OCI-LY7 (cell line): ENCODE data around the gene ZNF668. TPM values are rescaled to one million over a fixed set of nuclear protein-coding genes. Genes with fewer than 3 reads are reported as not detected.

ENCODE experiments used
- BruUV-seq: library from RNA; stranded (reverse); fragments of 400-500 nt; replicated peaks from 2 replicates; lab custom pipeline; 2021; lab: Mats Ljungman, UMichigan
- CTCF ChIA-PET: fragments of 300-600 bp; sonication (Branson Sonifier 250); formaldehyde crosslinking; loops from one replicate; lab custom pipeline; 2022; ENCODE audit warnings: antibody characterized with exemption; ENCODE audit not compliant: unreplicated experiment; lab: Charles Lee
- POLR2A ChIA-PET: fragments of 300-600 bp; sonication (Branson Sonifier 250); formaldehyde crosslinking; loops from one replicate; lab custom pipeline; 2022; ENCODE audit warnings: antibody characterized with exemption; lab: Charles Lee
- DNase-seq: peaks from one replicate; pipeline ENCODE4 v3.0.0-alpha.2; 2015; ENCODE audit warnings: low spot score
- H2AFZ ChIP-seq: fragments of 200-600 bp; sonication (generic), shearing (Covaris generic); 2 replicates; pipeline ENCODE4 v1.6.1; 2014; ENCODE audit warnings: mild to moderate bottlenecking, antibody characterized with exemption, low read length, moderate library complexity
- H3K27ac ChIP-seq: fragments of 200-600 bp; sonication (generic); 2 replicates; pipeline ENCODE4 v1.5.1; 2014; ENCODE audit warnings: mixed run types, low read depth, mild to moderate bottlenecking, moderate library complexity, low read length, inconsistent platforms; ENCODE audit not compliant: poor library complexity, severe bottlenecking
- H3K36me3 ChIP-seq: fragments of 200-600 bp; sonication (generic); 2 replicates; pipeline ENCODE4 v1.6.1; 2014; ENCODE audit warnings: mild to moderate bottlenecking, antibody characterized with exemption, low read length, moderate library complexity, mixed read lengths; ENCODE audit not compliant: insufficient read depth
- H3K4me1 ChIP-seq: fragments of 200-600 bp; sonication (generic); 2 replicates; pipeline ENCODE4 v1.5.1; 2014; ENCODE audit warnings: mild to moderate bottlenecking, low read length; ENCODE audit not compliant: insufficient read depth, poor library complexity, severe bottlenecking
- H3K4me2 ChIP-seq: fragments of 200-600 bp; sonication (generic); 2 replicates; pipeline ENCODE4 v1.6.1; 2014; ENCODE audit warnings: mild to moderate bottlenecking, low read length
- H3K4me3 ChIP-seq: fragments of 200-600 bp; sonication (generic); 2 replicates; pipeline ENCODE4 v1.5.1; 2014; ENCODE audit warnings: mild to moderate bottlenecking, low read depth, low read length; ENCODE audit not compliant: poor library complexity, severe bottlenecking
- H3K79me2 ChIP-seq: fragments of 200-600 bp; sonication (generic); 2 replicates; pipeline ENCODE4 v1.6.1; 2016; ENCODE audit warnings: low read depth, mild to moderate bottlenecking, low read length, moderate library complexity, mixed read lengths; ENCODE audit not compliant: insufficient read depth
- H3K9me2 ChIP-seq: fragments of 200-600 bp; sonication (generic); 2 replicates; pipeline ENCODE4 v1.6.1; 2016; ENCODE audit warnings: mild to moderate bottlenecking, low read length, mixed read lengths; ENCODE audit not compliant: insufficient read depth
- H3K9me3 ChIP-seq: fragments of 200-600 bp; sonication (generic); 2 replicates; pipeline ENCODE4 v1.6.1; 2014; ENCODE audit warnings: mild to moderate bottlenecking, mixed run types, low read length, mixed read lengths
- H4K20me1 ChIP-seq: fragments of 200-600 bp; sonication (generic); 2 replicates; pipeline ENCODE4 v1.6.1; 2014; ENCODE audit warnings: mild to moderate bottlenecking, antibody characterized with exemption, low read length, moderate library complexity, mixed read lengths; ENCODE audit not compliant: insufficient read depth
- EZH2phosphoT487 ChIP-seq: fragments of 200-600 bp; sonication (generic); IDR thresholded peaks from 2 replicates; pipeline ENCODE4 v1.6.1; 2018; ENCODE audit warnings: low read depth, borderline replicate concordance, mild to moderate bottlenecking, mixed run types, antibody characterized with exemption, low read length, moderate library complexity, mixed read lengths
- intact Hi-C: fragments of 100-400 bp; cut with micrococcal nuclease; formaldehyde crosslinking; loops from one replicate; pipeline ENCODE4 v1.10.0; 2022; ENCODE audit not compliant: unreplicated experiment
- total RNA-seq, 2 experiments: library from RNA; depleted of rRNA in 1 of 2; stranded (reverse); fragments of >200 nt in 1 of 2; shearing (Covaris generic) in 1 of 2; gene quantifications; 2 replicates each; pipeline ENCODE4 v1.2.3, GENCODE V29; 2014 to 2022
- TF ChIP-seq, protein P1 (sequence below): fragments of 200-600 bp; sonication (generic); conservative IDR thresholded peaks from 2 replicates; pipeline ENCODE4 v1.5.1; 2014; ENCODE audit warnings: mild to moderate bottlenecking, antibody characterized with exemption, low read length, moderate library complexity, mixed read lengths

The ZNF668 gene
- total RNA-seq, 2 experiments from 2014 or later = 7.8 to 21.7 TPM

- peaks cover 18% of the 10 kb centered on the region for H3K4me1 ChIP-seq
- H3K36me3 ChIP-seq = peaks cover 24% of the 10 kb centered on the region
- TF ChIP-seq, protein P1, sequence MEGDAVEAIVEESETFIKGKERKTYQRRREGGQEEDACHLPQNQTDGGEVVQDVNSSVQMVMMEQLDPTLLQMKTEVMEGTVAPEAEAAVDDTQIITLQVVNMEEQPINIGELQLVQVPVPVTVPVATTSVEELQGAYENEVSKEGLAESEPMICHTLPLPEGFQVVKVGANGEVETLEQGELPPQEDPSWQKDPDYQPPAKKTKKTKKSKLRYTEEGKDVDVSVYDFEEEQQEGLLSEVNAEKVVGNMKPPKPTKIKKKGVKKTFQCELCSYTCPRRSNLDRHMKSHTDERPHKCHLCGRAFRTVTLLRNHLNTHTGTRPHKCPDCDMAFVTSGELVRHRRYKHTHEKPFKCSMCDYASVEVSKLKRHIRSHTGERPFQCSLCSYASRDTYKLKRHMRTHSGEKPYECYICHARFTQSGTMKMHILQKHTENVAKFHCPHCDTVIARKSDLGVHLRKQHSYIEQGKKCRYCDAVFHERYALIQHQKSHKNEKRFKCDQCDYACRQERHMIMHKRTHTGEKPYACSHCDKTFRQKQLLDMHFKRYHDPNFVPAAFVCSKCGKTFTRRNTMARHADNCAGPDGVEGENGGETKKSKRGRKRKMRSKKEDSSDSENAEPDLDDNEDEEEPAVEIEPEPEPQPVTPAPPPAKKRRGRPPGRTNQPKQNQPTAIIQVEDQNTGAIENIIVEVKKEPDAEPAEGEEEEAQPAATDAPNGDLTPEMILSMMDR = no peak
- TF ChIP-seq EZH2phosphoT487 = no peak
- peak within 1 kb of the TSS; percentile 86 for H3K4me3 ChIP-seq
- H3K9me3 ChIP-seq = no peaks in the 10 kb centered on the region
- no TSS peak for BruUV-seq
- intact Hi-C loops = loop anchor here (1.0 kb wide), 3 partner anchors 20 to 109 kb away; partner anchors contain the start of genes HSD3B7, ZNF646 and ZNF668
- DNase-seq = peak; percentile 92
- POLR2A ChIA-PET = interaction anchor here (1.0 to 1.7 kb wide), 3 partner anchors 20 to 23 kb away, joined by 3 to 5 read pairs (median 4); partner anchors contain the start of genes KAT8, ZNF646 and ZNF668
- peaks cover 23% of the 10 kb centered on the region for H3K79me2 ChIP-seq
- H2AFZ ChIP-seq = peak within 1 kb of the TSS; percentile 81
- H4K20me1 ChIP-seq = peaks cover 5% of the 10 kb centered on the region; the same call in 1 of the 2 replicates
- peak within 1 kb of the TSS; percentile 71 for H3K27ac ChIP-seq
- H3K9me2 ChIP-seq = no peaks in the 10 kb centered on the region
- CTCF ChIA-PET = no interaction called here
- peak within 1 kb of the TSS; percentile 100 for H3K4me2 ChIP-seq
Measured at GRCh38 chr16:31094424-31095120, 20.5 kb upstream of the ZNF668 start, which contains the start of gene VKORC1. TSS of gene VKORC1 (minus strand) at chr16:31094797. CDS start at chr16:31094729, 68 bp downstream.

- intact Hi-C loops = loop anchor here (1.0 kb wide), 2 partner anchors 20 to 48 kb away; partner anchors contain the start of genes ZNF646 and ZNF668
- H3K27ac ChIP-seq = peak overlapping the region; percentile 71
- POLR2A ChIA-PET = interaction anchor here (1.0 to 1.7 kb wide), 3 partner anchors 20 to 23 kb away, joined by 3 to 5 read pairs (median 4); partner anchors contain the start of genes KAT8, ZNF646 and ZNF668
- no peaks in the 10 kb centered on the region for H3K9me3 ChIP-seq
- peaks cover 18% of the 10 kb centered on the region for H3K4me1 ChIP-seq
- BruUV-seq = no TSS peak
- peaks cover 5% of the 10 kb centered on the region; the same call in 1 of the 2 replicates for H4K20me1 ChIP-seq
- no peak for DNase-seq
- peaks cover 23% of the 10 kb centered on the region for H3K79me2 ChIP-seq
- peaks cover 27% of the 10 kb centered on the region for H3K36me3 ChIP-seq
- TF ChIP-seq, protein P1 = no peak
- TF ChIP-seq EZH2phosphoT487 = no peak
- H3K4me2 ChIP-seq = peak overlapping the region; percentile 100
- H2AFZ ChIP-seq = peak overlapping the region; percentile 51
- H3K4me3 ChIP-seq = peak overlapping the region; percentile 86
- H3K9me2 ChIP-seq = no peaks in the 10 kb centered on the region
- CTCF ChIA-PET = no interaction called here
Measured at GRCh38 chr16:31094088-31094423, 20.0 kb upstream of the ZNF668 start.
